ENCODE results near the gene POU6F2. TPM values are rescaled to one million over a fixed set of nuclear protein-coding genes. Genes with fewer than 3 reads are reported as not detected.
"Not testable (repeated sequence)": the region's sequence is repeated elsewhere in the genome, so short reads cannot be mapped to it uniquely, and the experiment has no call there.

Gene POU6F2
- total RNA-seq, 1 donor from 2014 or later, result 0.40 TPM

DNA sequence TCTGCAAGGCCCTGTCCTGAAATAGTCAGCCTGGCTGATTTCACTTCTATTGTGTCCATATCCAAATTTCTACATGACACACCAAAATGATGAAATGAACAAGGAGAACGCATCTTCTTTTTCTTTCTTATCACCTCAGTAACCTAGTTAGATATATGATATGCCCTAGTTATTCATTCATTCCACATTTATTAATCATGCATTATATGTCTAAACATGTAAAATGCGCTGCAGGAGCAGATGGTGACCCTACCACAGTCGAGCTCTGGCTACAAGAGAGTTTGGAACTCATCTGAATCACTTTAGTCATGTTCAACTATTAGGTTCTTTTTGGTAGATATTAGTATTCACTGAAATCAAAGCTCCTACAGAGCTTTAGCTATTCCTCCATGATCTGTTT is 36.9 kb upstream of the POU6F2 start:
- Mint-ChIP-seq H3K4me1 (ENCODE audit: low read depth) (peaks cover 19% of the 10 kb centered on the region), H3K9me3 (ENCODE audit: low read depth) (no peaks in the 10 kb centered on the region), H3K4me3 (ENCODE audit: unreplicated experiment) (no peak overlapping the region), H3K27me3 (ENCODE audit: low read depth) (peaks cover 6% of the 10 kb centered on the region), H3K27ac (ENCODE audit: unreplicated experiment) (no peak overlapping the region), H3K36me3 (ENCODE audit: low read depth) (no peaks in the 10 kb centered on the region)
- DNase-seq (ENCODE audit: low spot score), result no peak
- no peak for TF ChIP-seq CTCF (IDR thresholded peaks at IDR 0.05)

- Mint-ChIP-seq H3K4me1 (ENCODE audit: low read depth) (peaks cover 24% of the 10 kb centered on the region), H3K36me3 (ENCODE audit: low read depth) (no peaks in the 10 kb centered on the region), H3K4me3 (ENCODE audit: unreplicated experiment) (no peak overlapping the region)
Measured at GRCh38 chr7:38942431-38943051, 35.2 kb upstream of the POU6F2 start.

DNA sequence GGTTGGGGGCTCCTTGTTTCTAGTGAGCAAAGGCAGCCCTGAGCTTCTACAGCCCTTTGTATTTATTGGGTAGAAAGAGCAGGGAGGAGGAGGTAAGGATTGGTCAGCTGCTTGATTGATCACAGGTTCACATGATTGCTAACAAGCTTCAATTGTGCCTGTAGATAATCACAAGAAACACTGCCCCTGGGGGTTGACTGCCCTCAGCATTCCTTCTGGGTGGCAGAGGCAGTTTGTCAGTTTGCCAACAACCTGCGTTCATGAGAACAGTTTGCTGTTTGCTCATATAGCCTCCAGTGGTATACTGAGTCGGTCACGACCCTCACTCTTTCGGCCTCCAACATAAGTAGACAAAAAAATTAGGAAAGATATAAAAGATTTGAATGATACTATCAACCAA is 30.2 kb upstream of the POU6F2 start:
- peaks cover 25% of the 10 kb centered on the region for H3K4me1 Mint-ChIP-seq (ENCODE audit: low read depth)
- H3K27me3 Mint-ChIP-seq (ENCODE audit: low read depth); H3K36me3 Mint-ChIP-seq (ENCODE audit: low read depth); H3K27ac Mint-ChIP-seq (ENCODE audit: unreplicated experiment); H3K4me3 Mint-ChIP-seq (ENCODE audit: unreplicated experiment); H3K9me3 Mint-ChIP-seq (ENCODE audit: low read depth); DNase-seq (ENCODE audit: low spot score): not testable (repeated sequence)

More at GRCh38 chr7:38942431-38943051, 35.2 kb upstream of the POU6F2 start:
- no peak for TF ChIP-seq CTCF (IDR thresholded peaks at IDR 0.05)
- peak overlapping the region; percentile 67 for H3K27ac Mint-ChIP-seq (ENCODE audit: unreplicated experiment)
- no peak for DNase-seq (ENCODE audit: low spot score)
- H3K9me3 Mint-ChIP-seq (ENCODE audit: low read depth), result peaks cover 3% of the 10 kb centered on the region
- no peaks in the 10 kb centered on the region for H3K27me3 Mint-ChIP-seq (ENCODE audit: low read depth)

DNA sequence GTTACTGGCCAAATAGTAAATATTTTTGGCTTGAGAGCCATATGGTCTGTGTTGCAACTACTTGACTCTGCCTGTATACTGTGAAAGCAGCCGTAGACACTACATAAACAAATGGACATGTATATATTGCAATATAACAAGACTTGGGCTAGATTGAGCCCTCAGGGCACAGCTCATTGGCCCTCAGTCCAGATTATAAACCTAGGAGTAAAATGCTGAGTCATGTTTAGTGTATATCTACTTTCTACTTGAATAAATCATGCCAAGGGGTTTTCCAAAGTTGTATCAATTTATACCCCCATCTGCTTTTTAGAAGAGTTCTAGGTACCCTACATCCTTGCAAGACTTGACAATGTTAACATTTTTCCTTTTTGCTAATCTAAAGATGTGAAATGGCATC is 27.4 kb upstream of the POU6F2 start:
- DNase-seq (ENCODE audit: low spot score), result no peak
- H3K36me3 Mint-ChIP-seq (ENCODE audit: low read depth), result no peaks in the 10 kb centered on the region

DNA sequence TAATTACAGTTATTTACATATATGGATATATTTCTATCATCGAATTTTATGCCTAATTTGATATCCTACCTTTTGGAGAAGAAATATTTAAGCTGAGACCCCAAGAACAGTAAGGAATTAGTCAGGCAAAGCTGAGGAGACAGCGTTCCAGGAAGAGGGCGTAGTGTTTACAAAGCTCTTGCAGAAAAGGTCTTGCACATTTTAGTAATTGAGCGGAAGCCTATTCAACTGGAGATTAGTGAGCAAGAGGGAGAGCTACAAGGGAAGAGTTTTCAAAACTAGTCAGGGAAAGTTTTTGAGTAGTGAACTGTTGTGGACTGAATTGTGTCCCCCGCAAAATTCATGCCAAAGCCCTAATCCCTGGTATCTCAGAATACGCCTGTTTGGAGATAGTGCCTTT is 26.5 kb upstream of the POU6F2 start:
- no peak for TF ChIP-seq CTCF (IDR thresholded peaks at IDR 0.05)
- peaks cover 11% of the 10 kb centered on the region for H3K27me3 Mint-ChIP-seq (ENCODE audit: low read depth)
- peaks cover 9% of the 10 kb centered on the region for H3K9me3 Mint-ChIP-seq (ENCODE audit: low read depth)
- no peak overlapping the region for H3K27ac Mint-ChIP-seq (ENCODE audit: unreplicated experiment)
- no peaks in the 10 kb centered on the region for H3K36me3 Mint-ChIP-seq (ENCODE audit: low read depth)
- H3K4me3 Mint-ChIP-seq (ENCODE audit: unreplicated experiment), result no peak overlapping the region
- no peak for DNase-seq (ENCODE audit: low spot score)
- peaks cover 14% of the 10 kb centered on the region for H3K4me1 Mint-ChIP-seq (ENCODE audit: low read depth)

More for the DNA sequence above, 27.4 kb upstream of the POU6F2 start:
- peaks cover 9% of the 10 kb centered on the region for H3K9me3 Mint-ChIP-seq (ENCODE audit: low read depth)
- TF ChIP-seq CTCF (IDR thresholded peaks at IDR 0.05), result no peak
- H3K4me1 Mint-ChIP-seq (ENCODE audit: low read depth), result peaks cover 19% of the 10 kb centered on the region
- H3K4me3 Mint-ChIP-seq (ENCODE audit: unreplicated experiment), result no peak overlapping the region
- H3K27ac Mint-ChIP-seq (ENCODE audit: unreplicated experiment), result no peak overlapping the region
- peaks cover 9% of the 10 kb centered on the region for H3K27me3 Mint-ChIP-seq (ENCODE audit: low read depth)

- H3K9me3 Mint-ChIP-seq (ENCODE audit: low read depth), result no peaks in the 10 kb centered on the region
- H3K27me3 Mint-ChIP-seq (ENCODE audit: low read depth), result peaks cover 17% of the 10 kb centered on the region
- no peak for DNase-seq (ENCODE audit: low spot score)
- H3K4me3 Mint-ChIP-seq (ENCODE audit: unreplicated experiment), result no peak overlapping the region
- no peak for TF ChIP-seq CTCF (IDR thresholded peaks at IDR 0.05)
- no peak overlapping the region for H3K27ac Mint-ChIP-seq (ENCODE audit: unreplicated experiment)
- no peaks in the 10 kb centered on the region for H3K36me3 Mint-ChIP-seq (ENCODE audit: low read depth)
- H3K4me1 Mint-ChIP-seq (ENCODE audit: low read depth), result peaks cover 14% of the 10 kb centered on the region
Measured at GRCh38 chr7:38953227-38953626, 24.5 kb upstream of the POU6F2 start.

All from chondrocyte (in vitro differentiated cells).